Activated T-helper 1 cell treated with Interleukin-2 at 50 U/mL for 16 hours (primary cell): ENCODE results near the gene CFAP52.
"Not testable (repeated sequence)": the region's sequence is repeated elsewhere in the genome, so short reads cannot be mapped to it uniquely, and the experiment has no call there.

Experiments
- DNase-seq: peaks from one replicate; pipeline ENCODE4 v3.0.0-alpha.2; 2020; ENCODE audit warnings: low read depth

The CFAP52 gene

DNA sequence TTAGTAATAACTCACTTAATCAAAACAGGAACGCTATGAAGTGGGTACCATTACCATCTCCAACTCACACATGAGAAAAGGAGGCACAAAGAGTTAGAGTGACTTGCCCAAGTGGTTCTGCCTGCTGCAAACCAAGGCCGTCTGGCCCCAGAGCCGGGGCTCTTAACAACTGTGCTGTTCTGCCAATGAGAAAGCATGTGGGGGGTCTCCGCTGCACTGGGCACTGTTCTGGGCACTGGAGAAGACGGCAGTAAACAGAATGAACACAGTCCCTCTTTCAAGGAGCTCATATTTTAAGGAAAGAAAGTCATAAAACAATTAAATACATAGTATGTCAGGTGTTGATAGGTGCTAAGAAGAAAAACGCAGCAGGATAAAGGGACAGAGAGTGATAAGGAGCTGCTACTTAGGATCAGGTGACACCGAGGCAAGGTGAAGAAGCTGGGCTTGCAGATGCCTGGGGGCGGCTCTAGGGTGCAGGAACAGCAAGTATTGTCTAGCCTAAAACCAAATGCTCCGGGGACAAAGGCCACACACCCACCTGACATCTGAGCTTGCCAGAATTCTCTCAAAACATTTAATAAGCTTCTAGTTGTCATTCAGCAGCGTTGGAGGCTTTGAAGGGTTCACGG lies 7.4 kb upstream of the CFAP52 start:
- no peak for DNase-seq

DNA sequence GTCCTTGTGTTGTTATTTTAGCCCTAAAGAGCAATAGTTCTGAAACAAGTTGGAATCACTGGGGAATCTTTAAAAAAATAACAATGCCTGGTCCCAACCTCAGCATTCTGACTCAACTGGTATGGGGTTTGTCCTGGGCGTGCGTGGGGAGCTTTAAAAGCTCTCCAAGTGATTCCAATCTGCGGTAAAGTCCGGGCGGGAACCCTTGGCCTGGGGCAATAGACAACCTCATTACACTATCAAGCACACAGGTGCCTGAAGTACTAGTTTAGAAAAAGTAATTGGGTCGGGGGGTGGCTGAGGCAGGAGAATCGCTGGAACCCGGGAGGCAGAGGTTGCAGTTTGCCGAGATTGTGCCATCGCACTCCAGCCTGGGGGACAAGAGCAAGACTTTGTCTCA lies 5.2 kb upstream of the CFAP52 start:
- no peak for DNase-seq

DNA sequence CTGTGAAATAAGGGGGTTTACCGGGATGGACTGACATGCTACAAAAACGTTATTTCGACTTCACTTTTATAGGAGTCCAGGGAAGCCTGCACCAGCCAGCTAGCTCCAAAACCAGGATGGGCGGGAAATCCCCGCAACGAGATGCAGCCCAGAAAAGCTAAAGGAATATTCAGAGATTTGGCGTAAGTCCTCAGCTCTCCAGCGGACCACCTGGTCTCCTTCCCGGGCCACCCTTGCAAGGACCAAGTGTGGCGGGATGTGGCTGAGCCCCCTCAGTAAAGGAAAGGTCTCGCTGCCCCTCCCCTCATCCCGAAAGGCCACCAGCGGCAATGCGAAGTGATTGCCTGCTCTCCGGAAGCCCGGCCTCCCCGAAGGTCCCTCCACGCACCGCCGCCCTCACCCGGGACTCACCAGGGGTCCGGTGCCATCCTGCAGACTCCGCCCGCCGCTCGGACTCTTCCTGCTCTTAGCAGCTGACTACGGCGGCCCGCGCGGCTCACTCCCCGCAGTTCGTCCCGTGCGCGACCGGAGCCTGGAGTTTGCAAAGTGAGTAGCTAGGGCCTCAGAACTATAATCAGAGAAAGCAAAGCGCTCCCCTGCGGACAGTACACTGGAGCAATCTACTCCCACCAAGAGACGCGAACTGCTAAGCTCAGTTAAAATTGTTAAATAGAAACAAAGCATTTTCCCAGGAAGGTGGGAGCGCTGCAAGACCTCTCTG lies 901 bp upstream of the CFAP52 start, which contains the start of gene STX8:
Gene STX8 (minus strand): TSS at position 440 of the 721 bp plus-strand sequence. CDS start 12 bp downstream, at position 428.
- DNase-seq: peak; percentile 62

DNA sequence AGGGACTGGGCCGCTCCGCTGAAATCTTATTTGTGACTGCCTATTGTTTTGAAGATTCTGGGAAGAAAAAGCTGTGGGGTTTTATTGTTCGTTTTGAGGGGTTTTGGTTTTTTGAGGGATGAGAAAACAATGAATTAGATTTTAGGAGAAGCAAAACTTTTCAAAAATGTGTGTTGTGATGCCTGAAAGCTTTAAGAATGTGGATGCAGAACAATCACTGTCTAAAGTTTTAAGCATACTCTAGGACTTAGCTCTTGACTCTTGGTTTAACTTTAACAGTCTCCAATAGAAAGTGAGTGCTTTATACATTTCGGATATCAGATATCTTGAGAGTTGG lies 899 bp downstream of the CFAP52 start:
- no peak for DNase-seq

DNA sequence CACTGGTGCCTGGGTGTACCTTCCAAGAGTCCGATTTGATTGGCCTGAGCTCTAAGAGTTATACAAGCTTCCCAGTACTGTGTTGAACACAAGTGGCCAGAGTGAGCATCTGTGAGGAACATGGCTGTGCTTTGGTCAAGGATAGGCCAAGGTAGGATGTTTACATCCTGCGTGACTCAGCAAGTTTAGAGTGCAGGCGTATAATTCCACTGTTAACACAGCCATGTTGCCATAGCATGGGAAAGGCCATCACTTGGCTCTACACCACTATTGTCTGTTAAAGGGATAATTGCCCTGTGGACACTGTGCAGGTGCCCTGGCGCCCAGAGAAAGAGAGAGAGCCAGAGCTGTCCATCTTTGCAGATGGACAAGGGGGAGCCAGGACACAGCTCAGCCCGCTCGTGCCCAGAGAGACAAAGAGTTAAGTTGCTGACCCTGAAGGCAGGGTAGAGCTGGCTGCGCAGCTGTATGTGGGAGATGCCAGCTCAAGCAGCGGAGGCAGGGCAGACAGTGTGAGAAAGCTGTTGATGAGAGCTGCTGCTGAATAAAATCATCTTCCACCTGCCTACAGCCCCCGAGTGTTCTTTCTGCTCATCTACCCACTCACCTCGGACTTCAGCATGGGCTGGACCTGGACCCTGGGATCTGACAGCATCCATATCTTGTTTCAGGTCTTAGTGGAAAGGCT lies 11.7 kb downstream of the CFAP52 start:
- DNase-seq: no peak

DNA sequence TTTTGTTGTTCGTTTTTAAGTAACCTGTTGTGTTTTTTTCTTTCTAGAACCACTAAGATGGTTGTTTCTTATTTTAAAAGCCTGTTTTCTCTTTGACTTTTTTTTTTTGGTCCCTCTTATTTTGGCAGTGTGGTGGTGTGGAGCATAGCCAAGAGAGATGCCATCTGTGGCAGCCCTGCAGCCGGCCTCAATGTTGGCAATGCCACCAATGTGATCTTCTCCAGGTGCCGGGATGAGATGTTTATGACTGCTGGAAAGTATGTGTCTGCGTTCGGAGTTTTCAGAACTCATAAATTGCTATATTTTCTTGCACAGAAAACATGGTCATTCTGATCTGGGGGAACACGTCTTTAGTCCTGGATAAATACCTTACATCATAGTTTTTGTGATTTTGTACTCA lies 17.6 kb downstream of the CFAP52 start:
- no peak for DNase-seq

DNA sequence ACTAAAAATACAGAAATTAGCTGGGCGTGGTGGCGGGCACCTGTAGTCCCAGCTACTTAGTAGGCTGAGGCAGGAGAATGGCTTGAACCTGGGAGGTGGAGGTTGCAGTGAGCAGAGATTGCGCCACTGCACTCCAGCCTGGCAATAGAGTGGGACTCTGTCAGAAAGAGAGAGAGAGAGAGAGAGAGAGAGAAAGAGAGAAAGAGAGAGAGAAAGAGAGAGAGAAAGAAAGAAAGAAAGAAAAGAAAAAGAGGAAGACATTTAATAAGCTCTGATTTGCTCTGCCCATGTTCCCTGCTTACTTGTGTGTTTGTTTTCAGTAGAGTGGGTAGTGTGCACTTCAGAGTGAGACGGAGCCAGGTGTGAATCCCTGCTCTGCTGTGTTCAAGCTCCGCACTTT lies 21.2 kb downstream of the CFAP52 start:
- not testable (repeated sequence) for DNase-seq

DNA sequence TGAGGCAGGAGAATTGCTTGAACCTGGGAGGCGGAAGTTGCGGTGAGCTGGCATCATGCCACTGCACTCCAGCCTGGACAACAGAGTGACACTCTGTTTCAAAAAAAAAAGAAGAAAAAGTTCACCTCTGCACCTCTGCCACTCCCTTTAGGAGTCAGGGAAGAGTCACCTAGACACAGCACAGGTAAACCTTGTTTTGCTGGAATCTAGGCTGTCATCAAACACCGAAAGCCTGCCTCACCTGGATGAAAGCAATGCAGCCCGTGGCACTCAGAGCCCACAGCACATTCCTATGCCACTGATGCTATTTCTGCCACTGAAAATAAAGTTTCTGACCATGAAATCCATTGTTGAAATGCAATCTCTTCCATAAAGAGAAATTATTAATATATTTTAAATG lies 22.2 kb downstream of the CFAP52 start:
- DNase-seq: no peak

DNA sequence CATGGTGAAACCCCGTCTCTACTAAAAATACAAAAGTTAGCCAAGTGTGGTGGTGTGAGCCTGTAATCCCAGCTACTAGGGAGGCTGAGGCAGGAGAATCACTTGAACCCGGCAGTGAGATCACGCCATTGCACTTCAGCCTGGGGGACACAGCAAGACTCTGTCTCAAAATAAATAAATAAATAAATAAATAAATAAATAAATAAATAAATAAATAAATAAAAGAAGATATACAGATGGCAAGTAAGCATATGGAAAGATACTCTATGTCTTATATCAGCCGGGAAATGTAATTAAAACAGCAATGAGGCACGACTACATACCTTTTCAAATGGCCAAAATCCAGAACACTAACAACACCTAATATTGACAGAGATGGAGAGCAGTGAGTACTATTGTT lies 28.1 kb downstream of the CFAP52 start:
- not testable (repeated sequence) for DNase-seq

DNA sequence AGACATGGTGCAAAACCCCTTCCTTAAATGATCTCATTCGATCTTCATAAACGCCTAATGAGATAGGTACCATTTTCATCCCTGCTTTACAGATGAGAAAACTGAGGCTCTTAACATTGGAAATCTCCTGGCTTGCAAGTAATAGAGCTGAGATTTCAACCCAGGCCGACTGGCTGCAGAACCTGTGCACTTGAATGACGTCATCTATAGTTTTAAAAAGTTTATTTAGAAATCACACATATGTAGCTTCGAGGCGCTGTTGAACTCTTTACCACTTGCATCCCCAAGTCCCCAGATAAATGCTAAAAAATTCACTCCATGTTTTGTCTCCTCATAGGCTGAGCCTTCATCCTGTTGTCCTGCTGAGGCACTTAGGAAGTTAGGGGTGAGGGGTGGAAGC lies 30.0 kb downstream of the CFAP52 start:
- DNase-seq: no peak

DNA sequence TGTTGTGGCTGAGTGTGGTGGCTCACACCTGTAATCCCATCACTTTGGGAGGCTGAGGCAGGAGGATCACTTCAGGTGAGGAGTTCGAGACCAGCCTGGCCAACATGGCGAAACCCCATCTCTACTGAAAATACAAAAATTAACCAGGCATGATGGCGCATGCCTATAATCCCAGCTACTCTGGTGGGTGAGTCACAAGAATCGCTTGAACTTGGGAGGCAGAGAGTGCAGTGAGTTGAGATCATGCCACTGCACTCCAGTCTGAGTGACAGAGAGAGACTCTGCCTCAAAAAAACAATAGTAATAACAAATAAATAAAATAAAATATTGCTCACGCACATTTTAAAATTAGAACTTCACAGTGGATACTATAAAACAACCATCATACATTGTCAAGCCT lies 30.6 kb downstream of the CFAP52 start:
- not testable (repeated sequence) for DNase-seq

DNA sequence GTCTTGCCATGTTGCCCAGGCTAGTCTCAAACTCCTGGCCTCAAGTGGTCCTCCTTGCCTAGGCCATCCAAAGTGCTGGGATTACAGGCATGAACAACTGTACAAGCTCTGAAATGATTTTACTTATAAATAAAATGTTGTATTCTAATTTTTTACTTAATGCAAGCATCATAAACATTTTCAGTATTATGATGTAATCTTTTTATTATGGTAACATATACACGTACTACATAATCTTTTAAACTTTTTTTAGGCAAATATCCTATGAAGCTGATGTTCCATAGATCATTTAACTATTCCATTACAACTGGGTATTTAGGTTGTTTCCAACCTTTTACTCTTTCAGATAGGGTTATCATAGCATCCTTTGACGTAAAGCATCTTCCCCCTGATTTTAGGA lies 35.1 kb downstream of the CFAP52 start:
- DNase-seq: no peak

DNA sequence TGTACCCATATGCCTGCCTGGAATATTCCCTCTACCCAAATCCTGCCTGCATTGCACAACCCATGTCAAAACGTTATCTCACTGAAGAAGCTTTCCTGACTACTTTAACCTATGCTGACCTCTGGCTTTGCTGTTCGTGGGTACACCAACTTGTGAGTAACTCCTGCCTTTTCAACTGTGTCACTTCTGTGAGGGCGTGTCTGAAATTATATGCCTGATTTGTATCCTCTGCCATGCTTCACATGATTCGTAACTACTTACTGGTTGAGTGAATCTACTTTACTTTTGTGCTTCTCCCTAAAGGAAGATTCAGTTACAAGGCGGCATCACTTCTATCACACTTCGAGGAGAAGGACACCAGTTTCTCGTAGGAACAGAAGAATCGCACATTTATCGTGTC lies 35.6 kb downstream of the CFAP52 start:
- no peak for DNase-seq

DNA sequence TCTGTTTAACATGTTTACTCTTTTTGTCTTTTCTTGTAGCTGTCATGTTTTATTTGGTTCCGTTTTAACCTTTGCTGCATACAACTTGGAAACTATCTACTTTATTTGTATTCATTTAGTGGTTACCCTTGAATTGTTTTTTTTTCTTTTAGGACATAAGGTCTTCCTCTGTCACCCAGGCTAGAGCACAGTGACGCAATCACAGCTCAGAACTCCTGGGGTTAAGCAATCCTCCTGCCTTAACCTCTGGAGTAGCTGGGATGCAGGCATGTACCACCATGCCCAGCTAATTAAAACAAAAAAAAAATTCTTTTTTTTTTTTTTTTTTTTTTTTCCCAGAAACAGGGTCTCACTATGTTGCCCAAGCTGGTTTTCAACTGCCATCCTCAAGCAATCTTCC lies 39.0 kb downstream of the CFAP52 start:
- DNase-seq: no peak

DNA sequence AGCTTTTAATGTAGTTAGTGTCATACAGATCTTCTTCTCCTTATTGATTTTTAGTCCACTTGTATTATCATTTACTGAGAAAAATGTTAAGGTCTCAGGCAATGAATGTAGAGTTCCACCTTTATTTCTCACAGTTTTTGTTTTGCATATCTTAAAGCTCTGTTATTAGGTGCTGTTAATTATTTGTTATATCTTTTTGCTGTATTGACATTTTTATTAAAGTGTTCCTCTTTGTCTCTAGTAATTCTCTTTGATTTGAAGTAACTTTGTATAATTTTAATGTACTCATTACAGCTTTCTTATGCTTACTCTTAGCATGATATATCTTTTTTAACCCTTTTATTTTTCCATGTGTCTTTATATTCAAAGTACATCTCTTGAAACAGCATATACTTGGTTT lies 46.5 kb downstream of the CFAP52 start:
- no peak for DNase-seq

DNA sequence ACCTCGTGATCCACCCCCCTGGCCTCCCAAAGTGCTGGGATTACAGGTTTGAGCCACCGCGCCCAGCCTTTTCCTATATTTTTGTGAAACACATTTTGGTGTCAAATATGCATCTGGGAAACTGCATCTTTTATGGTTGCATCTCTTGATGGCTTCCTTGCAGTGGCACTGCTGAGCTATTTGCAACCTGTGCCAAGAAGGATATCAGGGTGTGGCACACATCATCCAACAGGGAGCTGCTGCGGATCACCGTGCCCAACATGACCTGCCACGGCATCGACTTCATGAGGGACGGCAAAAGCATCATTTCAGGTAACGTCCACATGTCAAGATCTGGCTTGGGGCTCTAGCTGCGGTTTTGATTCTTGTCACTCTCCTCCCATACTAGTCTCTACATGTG lies 52.1 kb downstream of the CFAP52 start:
- DNase-seq: no peak

DNA sequence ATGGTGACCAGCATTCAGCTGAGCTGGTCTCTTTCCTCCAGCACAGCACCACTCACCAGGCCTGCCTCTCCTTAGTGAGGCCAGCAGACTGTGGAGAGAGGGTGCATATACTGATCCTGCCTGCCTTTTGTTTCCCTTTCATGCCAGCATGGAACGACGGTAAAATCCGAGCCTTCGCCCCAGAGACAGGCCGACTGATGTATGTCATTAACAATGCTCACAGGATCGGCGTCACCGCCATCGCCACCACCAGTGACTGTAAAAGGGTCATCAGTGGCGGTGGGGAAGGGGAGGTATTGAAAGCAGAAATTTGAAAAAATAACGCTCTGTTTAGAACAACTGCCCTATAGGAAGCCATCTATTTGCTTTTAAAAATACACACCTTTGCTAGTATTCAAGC lies 56.3 kb downstream of the CFAP52 start:
- DNase-seq: no peak

DNA sequence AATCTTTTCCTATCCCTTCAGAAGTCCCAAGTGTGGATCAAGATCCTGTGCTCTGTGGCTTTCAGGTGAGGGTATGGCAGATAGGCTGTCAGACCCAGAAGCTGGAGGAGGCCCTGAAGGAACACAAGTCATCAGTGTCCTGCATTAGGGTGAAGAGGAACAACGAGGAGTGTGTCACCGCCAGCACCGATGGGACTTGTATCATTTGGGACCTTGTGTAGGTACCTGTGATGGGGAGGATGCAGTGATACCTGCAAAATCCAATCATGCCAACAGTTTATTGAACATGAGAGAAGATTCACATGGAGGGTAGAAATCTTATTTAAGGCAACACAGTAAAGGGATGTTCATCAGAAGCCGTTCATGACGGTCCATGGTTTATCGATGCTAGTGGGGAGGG lies 58.9 kb downstream of the CFAP52 start:
- DNase-seq: no peak

DNA sequence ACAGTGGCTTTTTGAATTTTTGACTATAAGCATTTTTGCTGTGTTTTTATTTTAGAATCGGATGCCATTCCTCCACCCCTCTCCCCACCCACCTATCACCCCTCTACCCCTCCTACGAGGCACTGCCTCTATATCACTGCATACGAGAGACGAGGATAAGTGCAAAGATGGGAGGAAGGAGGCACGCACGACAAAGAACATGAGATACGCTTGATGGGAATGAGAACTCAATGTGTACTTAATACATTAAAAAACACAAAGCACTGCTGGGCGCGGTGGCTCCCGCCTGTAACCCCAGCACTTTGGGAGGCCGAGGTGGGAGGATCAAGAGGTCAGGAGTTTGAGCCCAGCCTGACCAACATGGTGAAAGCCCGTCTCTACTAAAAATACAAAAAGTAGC lies 60.1 kb downstream of the CFAP52 start:
- DNase-seq: no peak

DNA sequence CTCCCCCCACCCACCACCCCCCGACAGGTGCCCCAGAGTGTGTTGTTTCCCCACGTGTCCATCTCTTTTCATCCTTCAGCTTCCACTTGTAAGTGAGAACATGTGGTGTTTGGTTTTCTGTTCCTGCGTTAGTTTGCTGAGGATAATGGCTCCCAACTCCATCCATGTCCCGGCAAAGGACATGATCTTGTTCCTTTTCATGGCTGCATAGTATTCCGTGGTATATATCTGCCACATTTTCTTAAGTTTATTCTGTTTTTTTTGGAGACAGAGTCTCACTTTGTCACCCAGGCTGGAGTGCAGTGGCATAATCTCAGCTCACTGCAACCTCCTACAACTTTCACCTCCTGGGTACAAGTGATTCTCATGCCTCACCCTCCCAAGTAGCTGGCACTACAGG lies 63.9 kb downstream of the CFAP52 start:
- not testable (repeated sequence) for DNase-seq

DNA sequence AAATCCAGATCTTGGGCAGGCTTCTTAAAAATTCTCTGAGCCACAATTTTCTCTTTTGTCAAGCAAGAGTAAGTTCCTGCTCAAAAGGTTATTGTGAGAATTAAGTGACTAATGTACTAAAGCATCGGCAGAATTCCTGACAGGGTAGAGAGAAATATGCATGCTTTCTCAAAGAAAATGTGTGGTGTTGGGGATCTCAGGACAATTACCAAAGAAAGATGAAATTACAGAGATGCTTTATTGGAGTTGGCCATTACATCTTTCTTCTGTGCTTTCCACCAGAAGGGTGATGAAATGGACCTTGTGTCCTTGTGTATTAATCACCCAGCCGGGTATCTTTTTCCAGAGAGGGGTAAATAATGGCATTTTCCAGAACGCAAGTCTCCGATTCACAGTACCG lies 67.2 kb downstream of the CFAP52 start:
- DNase-seq: no peak

DNA sequence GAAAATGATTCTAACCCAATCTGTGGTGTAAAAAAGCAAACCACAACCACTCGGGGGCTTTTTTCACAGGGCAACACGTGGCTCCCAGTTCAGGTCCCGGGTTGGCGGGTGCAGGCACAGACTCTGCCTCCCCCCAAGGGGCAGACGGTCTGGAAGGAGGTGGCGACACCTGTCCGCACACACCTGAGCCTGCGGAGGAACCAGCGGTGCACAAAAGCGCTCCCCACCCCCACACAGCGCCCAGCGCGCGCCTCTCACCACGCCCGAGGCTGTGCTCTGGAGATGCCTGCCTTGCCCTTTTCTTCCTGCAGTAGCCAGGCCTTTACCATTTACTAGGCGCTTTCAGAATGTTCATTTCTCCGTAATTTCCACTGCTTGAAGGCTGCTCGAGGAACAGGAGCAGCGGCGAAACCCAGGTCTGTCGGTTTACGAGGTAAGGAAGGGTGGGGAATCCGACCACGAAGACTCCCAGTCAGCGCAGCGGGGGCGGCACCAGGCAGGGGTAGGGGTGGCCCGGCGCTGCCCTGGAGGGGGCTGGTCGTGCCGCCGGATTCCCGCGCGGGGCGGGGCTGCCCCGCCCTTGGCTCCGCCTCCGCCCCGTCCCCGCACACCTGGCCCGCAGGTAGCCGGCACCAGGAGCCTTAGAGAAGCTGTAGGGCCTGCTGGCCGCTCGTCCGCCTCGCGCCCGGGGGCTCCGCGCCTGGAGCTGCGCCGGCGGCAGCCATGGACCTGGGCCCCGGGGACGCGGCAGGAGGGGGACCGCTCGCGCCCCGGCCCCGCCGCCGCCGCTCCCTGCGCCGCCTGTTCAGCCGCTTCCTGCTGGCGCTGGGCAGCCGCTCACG lies 68.7 kb downstream of the CFAP52 start, which contains the start of gene USP43:
Gene USP43 (plus strand): TSS at position 608 of the 842 bp plus-strand sequence. CDS start 116 bp downstream, at position 724.
- DNase-seq: no peak
